GM21786 (cell line): ENCODE measurements around the gene ATP5MC2.
"Not testable (repeated sequence)": the region's sequence is repeated elsewhere in the genome, so short reads cannot be mapped to it uniquely, and the experiment has no call there.

Experiments
- ATAC-seq: cut with Tn5 transposase; IDR thresholded peaks from one replicate; pipeline ENCODE4 v1.9.1; 2021; ENCODE audit not compliant: unreplicated experiment

Gene ATP5MC2

GRCh38 chr12:53675701-53676607 lies at the start of gene ATP5MC2:
Gene ATP5MC2 (minus strand): TSS chr12:53676083. CDS start chr12:53672614, 3,469 bp downstream.
- peak; percentile 95 for ATAC-seq

GRCh38 chr12:53722450-53723041 lies 46.7 kb upstream of the ATP5MC2 start:
- ATAC-seq: no peak

- no peak for ATAC-seq
Observed at GRCh38 chr12:53720946-53721345, 45.1 kb upstream of the ATP5MC2 start.

- ATAC-seq: no peak
Observed at GRCh38 chr12:53719649-53720048, 43.8 kb upstream of the ATP5MC2 start.

DNA sequence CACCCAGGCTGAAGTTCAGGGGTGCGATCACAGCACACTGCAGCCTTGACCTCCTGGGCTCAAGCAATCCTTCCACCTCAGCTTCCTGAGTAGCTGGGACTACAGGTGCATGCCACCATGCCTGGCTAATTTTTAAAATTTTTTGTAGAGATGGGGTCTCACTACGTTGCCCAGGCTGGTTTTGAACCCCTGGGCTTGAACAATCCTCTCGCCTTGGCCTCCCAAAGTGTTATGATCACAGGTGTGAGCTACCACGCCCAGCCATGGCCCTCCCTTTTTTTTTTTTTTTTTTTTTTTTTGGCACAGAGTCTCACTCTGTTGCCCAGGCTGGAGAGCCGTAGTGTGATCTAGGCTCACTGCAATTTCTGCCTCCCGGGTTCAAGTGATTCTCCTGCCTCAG lies 42.7 kb upstream of the ATP5MC2 start:
- not testable (repeated sequence) for ATAC-seq

DNA sequence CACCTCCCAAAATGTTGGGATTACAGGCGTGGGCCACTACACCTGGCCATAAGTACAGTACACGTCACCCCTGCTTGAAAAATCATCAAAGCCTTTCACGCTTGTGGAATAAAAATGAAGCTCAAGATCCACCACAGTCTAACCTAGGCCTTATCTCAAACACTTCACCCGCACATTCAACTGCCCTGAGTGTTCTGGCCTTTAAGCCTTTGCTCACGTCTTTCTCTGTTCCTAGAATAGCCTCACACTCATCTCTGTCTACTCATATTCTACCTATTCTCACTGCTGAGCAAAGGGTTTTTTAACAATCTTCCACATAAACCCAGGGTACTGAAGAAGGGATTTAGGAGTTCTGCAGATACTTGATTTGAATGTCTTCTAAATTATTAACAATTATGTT lies 41.4 kb upstream of the ATP5MC2 start:
- ATAC-seq: no peak

DNA sequence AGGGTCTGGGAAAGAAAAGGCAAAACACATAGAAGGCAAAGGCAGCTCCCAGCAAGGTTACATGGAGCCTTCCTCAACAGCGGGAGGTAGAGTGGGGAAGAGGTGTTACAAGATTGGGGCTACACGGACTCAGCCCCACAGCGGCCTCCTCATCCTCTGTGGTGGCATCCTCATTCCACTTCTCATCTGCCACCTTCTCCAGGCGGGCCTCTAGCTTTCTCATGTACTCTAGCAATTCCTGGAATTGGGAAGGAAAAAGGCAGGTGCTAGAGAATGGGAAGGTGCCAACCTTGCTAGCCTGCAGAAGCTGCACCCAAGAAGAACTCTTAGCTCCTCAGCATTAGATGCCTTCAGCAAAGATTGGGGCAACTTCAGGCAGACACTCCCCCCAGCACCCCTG lies 38.1 kb upstream of the ATP5MC2 start:
- ATAC-seq: no peak

GRCh38 chr12:53713516-53713915 lies 37.6 kb upstream of the ATP5MC2 start:
- no peak for ATAC-seq

- no peak for ATAC-seq
Observed at GRCh38 chr12:53712059-53712643, 36.3 kb upstream of the ATP5MC2 start.

- ATAC-seq: no peak
Observed at GRCh38 chr12:53710091-53710490, 34.2 kb upstream of the ATP5MC2 start.

GRCh38 chr12:53709671-53710070 lies 33.8 kb upstream of the ATP5MC2 start:
- ATAC-seq: no peak

DNA sequence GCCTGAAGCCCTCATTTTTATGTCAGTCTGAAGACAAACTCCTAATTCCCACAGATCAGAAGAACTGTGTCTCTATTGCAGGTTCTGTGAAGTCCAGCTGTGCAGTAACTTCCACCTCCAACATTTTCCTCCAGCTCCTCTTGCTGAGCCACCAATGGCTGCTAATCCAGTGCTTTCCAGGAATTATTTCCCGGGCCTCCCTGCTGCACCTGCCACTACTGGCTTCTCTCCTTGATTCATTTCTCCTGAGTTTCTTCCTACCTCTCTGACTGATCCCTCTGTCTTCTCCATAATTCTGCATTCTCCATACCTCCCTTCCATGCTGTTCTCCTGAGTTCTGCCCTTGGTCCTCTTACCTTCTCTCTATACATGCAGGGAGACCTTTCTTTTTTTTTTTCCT lies 30.2 kb upstream of the ATP5MC2 start:
- ATAC-seq: no peak

GRCh38 chr12:53703756-53704155 lies 27.9 kb upstream of the ATP5MC2 start:
- ATAC-seq: no peak

- ATAC-seq: peak; percentile 48
Observed at GRCh38 chr12:53701518-53702264, 25.8 kb upstream of the ATP5MC2 start.

DNA sequence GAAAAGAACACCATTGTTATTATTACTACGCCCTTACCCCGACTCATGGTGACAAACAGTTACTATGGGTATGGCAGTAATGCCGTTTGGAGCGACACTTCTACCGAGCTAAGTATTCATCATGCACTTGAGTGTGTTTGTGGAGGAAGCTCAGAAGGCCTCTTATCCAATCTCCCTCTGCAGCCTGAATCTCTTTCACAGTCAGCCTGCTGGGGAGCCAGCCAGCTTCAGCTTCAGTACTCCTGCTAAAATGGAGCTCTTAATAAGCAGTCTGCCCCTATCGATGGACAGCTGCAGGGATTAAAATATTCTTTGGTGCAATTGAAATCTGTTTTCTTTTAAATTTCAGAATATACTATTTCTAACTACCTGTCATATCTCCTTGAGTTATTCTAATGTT lies 24.7 kb upstream of the ATP5MC2 start:
- no peak for ATAC-seq

DNA sequence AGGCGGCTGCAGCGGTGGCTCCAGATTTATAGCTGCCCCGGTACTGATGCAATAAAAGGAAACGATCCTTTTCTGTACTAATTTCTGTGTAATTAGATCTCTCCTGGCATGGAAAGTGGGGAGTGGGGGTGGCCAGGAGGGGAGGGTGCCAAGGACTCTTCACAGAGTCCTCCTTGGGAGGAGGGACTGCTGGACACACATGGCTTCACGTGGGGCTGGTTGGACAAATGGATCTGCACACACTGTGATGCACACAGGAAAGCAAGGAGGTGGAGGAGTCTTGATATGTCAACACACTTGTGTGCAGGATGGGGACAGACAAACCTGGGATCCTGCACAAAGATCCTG lies 23.8 kb upstream of the ATP5MC2 start:
- ATAC-seq: no peak

GRCh38 chr12:53698948-53699677 lies 23.2 kb upstream of the ATP5MC2 start:
- no peak for ATAC-seq

DNA sequence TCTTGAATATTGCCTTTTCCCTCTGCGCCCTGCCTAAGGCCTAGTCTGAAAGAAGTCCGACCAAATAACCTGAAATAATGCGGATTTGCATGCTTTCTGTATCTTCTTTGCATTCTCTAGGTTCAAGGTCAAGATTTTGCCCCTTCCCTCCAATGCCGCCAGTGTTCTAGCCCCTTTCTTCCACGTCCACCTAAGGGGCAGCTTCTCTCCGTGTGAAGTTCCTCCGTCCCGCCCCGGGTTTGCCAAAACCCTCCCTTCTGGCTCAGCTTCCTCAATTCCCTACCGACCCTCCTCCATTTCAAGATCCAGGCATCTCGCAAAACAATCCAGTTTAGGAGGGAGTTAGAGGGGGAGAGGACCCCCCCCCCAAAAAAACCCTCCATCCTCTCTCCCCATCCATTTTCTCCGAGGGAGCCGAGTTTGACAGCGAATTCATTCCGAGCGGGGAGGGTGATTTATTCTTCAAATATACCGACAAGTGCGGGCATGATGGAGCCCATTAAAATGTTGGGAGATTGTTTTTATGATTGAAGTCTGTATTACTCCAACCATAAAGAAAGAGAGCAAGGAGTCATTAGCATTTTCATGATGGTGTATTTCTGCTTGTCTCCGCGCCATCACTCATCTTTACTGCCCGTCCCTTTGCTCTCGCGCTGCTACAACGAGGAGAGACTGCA lies 20.9 kb upstream of the ATP5MC2 start:
- ATAC-seq: no peak

DNA sequence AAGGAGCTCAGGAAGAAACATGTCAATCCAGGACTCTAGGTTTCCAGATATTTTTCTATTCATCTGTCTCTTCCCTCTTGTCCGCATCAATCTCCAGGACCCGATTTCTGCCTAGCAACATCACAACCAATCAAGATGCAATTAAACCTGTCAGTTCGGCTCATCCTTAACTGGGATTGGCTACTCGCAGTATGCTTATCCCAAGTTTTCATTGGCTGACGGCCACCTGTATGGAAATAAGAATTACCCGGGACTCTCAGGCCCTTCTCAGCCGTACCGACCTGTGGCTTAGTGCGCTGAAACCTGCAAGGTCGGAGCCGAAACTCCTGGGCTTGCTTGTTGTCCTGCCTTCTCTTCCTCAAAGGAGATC lies 20.4 kb upstream of the ATP5MC2 start:
- ATAC-seq: no peak
